SK-MEL-5 (cell line): ENCODE results near the gene ENTPD2. TPM values are rescaled to one million over a fixed set of nuclear protein-coding genes. Genes with fewer than 3 reads are reported as not detected.

Source experiments
- DNase-seq: peaks from one replicate; pipeline ENCODE4 v3.0.0-alpha.2; 2016; ENCODE audit warnings: low read depth, low spot score
- in situ Hi-C: cut with HindIII; loops from 2 replicates; pipeline ENCODE4 v1.10.0; 2016; ENCODE audit warnings: low sequenced_read_pairs, high pct_unique_total_duplicates, low pct_unique_long_range_greater_than_20kb
- small RNA-seq, 2 experiments: library from RNA; depleted of rRNA; stranded (forward); fragments of <200 nt; gene quantifications; one replicate each; pipeline ENCODE3, GENCODE V24; 2014
- total RNA-seq: library from RNA; depleted of rRNA; stranded (reverse); fragments of >200 nt; shearing (Covaris generic); gene quantifications from 2 replicates; pipeline ENCODE4 v1.2.3, GENCODE V29; 2014; rRNA removed

Gene ENTPD2
- total RNA-seq, 1 experiment from 2014 or later: not detected

GRCh38 chr9:137002646-137003041 is 51.2 kb downstream of the ENTPD2 start:
- DNase-seq: no peak
- in situ Hi-C loops: no loop called here

GRCh38 chr9:137001857-137002645 is 51.8 kb downstream of the ENTPD2 start:
- in situ Hi-C loops: no loop called here
- DNase-seq: no peak

GRCh38 chr9:137000177-137000930 is 53.5 kb downstream of the ENTPD2 start:
- DNase-seq: no peak
- in situ Hi-C loops: no loop called here

Small RNA genes lying within 50 kb of the gene (small RNA-seq; reads per million reads assigned to genes)
- 0 to 0.05 reads per million in 2 experiments for gene RF00153

Other genes with a start within 250 kb of the ENTPD2 start
- gene RABL6, start 246.1 kb downstream of the ENTPD2 start, total RNA-seq: 57.4 and 62.6 TPM in 2 replicates
- gene AJM1, start 211.6 kb downstream of the ENTPD2 start, total RNA-seq: 1.2 and 1.4 TPM in 2 replicates
- gene PHPT1, start 204.7 kb downstream of the ENTPD2 start, total RNA-seq: 101 TPM in 2 replicates
- gene MAMDC4, start 201.7 kb downstream of the ENTPD2 start, total RNA-seq: 0.80 and 1.3 TPM in 2 replicates
- gene EDF1, start 187.8 kb downstream of the ENTPD2 start, total RNA-seq: 356 and 392 TPM in 2 replicates
- 13.5 and 16.4 TPM in 2 replicates for gene TRAF2, start 167.5 kb downstream of the ENTPD2 start, total RNA-seq
- 141 and 174 TPM in 2 replicates for gene FBXW5, start 109.3 kb downstream of the ENTPD2 start, total RNA-seq
- gene C8G, start 108.8 kb downstream of the ENTPD2 start, total RNA-seq: 0.45 and 0.53 TPM in 2 replicates
- not detected in 2 replicates for gene LCN12, start 101.8 kb downstream of the ENTPD2 start, total RNA-seq
- gene PTGDS, start 76.6 kb downstream of the ENTPD2 start, total RNA-seq: not detected in 2 replicates
- gene LCNL1, start 71.1 kb downstream of the ENTPD2 start, total RNA-seq: not detected in 2 replicates
- gene PAXX, start 61.6 kb downstream of the ENTPD2 start, total RNA-seq: 31.7 and 46.0 TPM in 2 replicates
- not detected in 2 replicates for gene CLIC3, start 57.5 kb downstream of the ENTPD2 start, total RNA-seq
- 8.6 and 9.5 TPM in 2 replicates for gene ABCA2, start 25.8 kb downstream of the ENTPD2 start, total RNA-seq
- not detected in 2 replicates for gene FUT7, start 22.0 kb downstream of the ENTPD2 start, total RNA-seq
- gene NPDC1, start 7.9 kb downstream of the ENTPD2 start, total RNA-seq: 2.2 and 3.5 TPM in 2 replicates
- 8.1 and 8.7 TPM in 2 replicates for gene SAPCD2, start 16.5 kb upstream of the ENTPD2 start, total RNA-seq
- gene UAP1L1, start 23.5 kb upstream of the ENTPD2 start, total RNA-seq: 22.5 and 23.4 TPM in 2 replicates
- gene MAN1B1, start 32.9 kb upstream of the ENTPD2 start, total RNA-seq: 84.8 and 85.2 TPM in 2 replicates
- 171 and 178 TPM in 2 replicates for gene DPP7, start 60.7 kb upstream of the ENTPD2 start, total RNA-seq
- gene GRIN1, start 85.1 kb upstream of the ENTPD2 start, total RNA-seq: 0.05 TPM in 1 of 2 replicates, not detected in the other
- gene LRRC26, start 116.0 kb upstream of the ENTPD2 start, total RNA-seq: 0.40 TPM in 1 of 2 replicates, not detected in the other
- gene TMEM210, start 118.0 kb upstream of the ENTPD2 start, total RNA-seq: not detected in 2 replicates
- gene ANAPC2, start 134.5 kb upstream of the ENTPD2 start, total RNA-seq: 9.0 and 12.0 TPM in 2 replicates
- gene SSNA1, start 134.6 kb upstream of the ENTPD2 start, total RNA-seq: 59.2 and 60.9 TPM in 2 replicates
- 8.6 and 9.3 TPM in 2 replicates for gene TPRN, start 146.7 kb upstream of the ENTPD2 start, total RNA-seq
- 38.3 and 44.1 TPM in 2 replicates for gene TMEM203, start 151.6 kb upstream of the ENTPD2 start, total RNA-seq
- gene NDOR1, start 151.6 kb upstream of the ENTPD2 start, total RNA-seq: 5.1 and 6.4 TPM in 2 replicates
- gene RNF208, start 168.2 kb upstream of the ENTPD2 start, total RNA-seq: not detected in 2 replicates
- gene CYSRT1, start 171.1 kb upstream of the ENTPD2 start, total RNA-seq: 0.21 and 0.59 TPM in 2 replicates
- gene RNF224, start 173.4 kb upstream of the ENTPD2 start, total RNA-seq: not detected in 2 replicates
- not detected in 2 replicates for gene SLC34A3, start 176.8 kb upstream of the ENTPD2 start, total RNA-seq
- 66.1 and 81.2 TPM in 2 replicates for gene TUBB4B, start 187.2 kb upstream of the ENTPD2 start, total RNA-seq
- not detected in 2 replicates for gene STPG3, start 197.2 kb upstream of the ENTPD2 start, total RNA-seq
- gene NELFB, start 201.3 kb upstream of the ENTPD2 start, total RNA-seq: 47.3 and 47.4 TPM in 2 replicates
- gene TOR4A, start 223.7 kb upstream of the ENTPD2 start, total RNA-seq: 0.03 and 0.13 TPM in 2 replicates
- 0.50 and 0.67 TPM in 2 replicates for gene NRARP, start 248.2 kb upstream of the ENTPD2 start, total RNA-seq